ENCODE measurements around the gene ZMYND8.
"Not testable (repeated sequence)": the region's sequence is repeated elsewhere in the genome, so short reads cannot be mapped to it uniquely, and the experiment has no call there.

ZMYND8 gene

GRCh38 chr20:47284373-47284772, 72.1 kb downstream of the ZMYND8 start:
- no peak for DNase-seq

GRCh38 chr20:47283411-47283810, 73.1 kb downstream of the ZMYND8 start:
- DNase-seq, result no peak

- DNase-seq, result no peak
These were observed 73.6 kb downstream of the ZMYND8 start for GRCh38 chr20:47282864-47283263.

- DNase-seq, result no peak
These were observed 75.1 kb downstream of the ZMYND8 start for GRCh38 chr20:47281376-47281775.

- DNase-seq, result no peak
These were observed 75.8 kb downstream of the ZMYND8 start for GRCh38 chr20:47280668-47281067.

GRCh38 chr20:47280228-47280627, 76.3 kb downstream of the ZMYND8 start:
- DNase-seq, result no peak

- no peak for DNase-seq
These were observed 77.6 kb downstream of the ZMYND8 start for GRCh38 chr20:47278907-47279348.

GRCh38 chr20:47277535-47277872, 79.0 kb downstream of the ZMYND8 start:
- not testable (repeated sequence) for DNase-seq

- no peak for DNase-seq
These were observed 79.5 kb downstream of the ZMYND8 start for GRCh38 chr20:47276851-47277534.

- no peak for DNase-seq
These were observed 80.2 kb downstream of the ZMYND8 start for GRCh38 chr20:47276251-47276650.

- DNase-seq, result no peak
These were observed 81.0 kb downstream of the ZMYND8 start for GRCh38 chr20:47275548-47275947.

GRCh38 chr20:47274401-47275108, 81.9 kb downstream of the ZMYND8 start:
- no peak for DNase-seq

- no peak for DNase-seq
These were observed 82.8 kb downstream of the ZMYND8 start for GRCh38 chr20:47273591-47274235.

GRCh38 chr20:47272893-47273590, 83.5 kb downstream of the ZMYND8 start:
- DNase-seq, result peak; percentile 68

- no peak for DNase-seq
These were observed 85.4 kb downstream of the ZMYND8 start for GRCh38 chr20:47271046-47271615.

- no peak for DNase-seq
These were observed 87.0 kb downstream of the ZMYND8 start for GRCh38 chr20:47269309-47270165.

GRCh38 chr20:47267621-47268020, 88.9 kb downstream of the ZMYND8 start:
- DNase-seq, result no peak

GRCh38 chr20:47266847-47267515, 89.5 kb downstream of the ZMYND8 start:
- DNase-seq, result no peak

- no peak for DNase-seq
These were observed 90.5 kb downstream of the ZMYND8 start for GRCh38 chr20:47265984-47266383.

- no peak for DNase-seq
These were observed 91.3 kb downstream of the ZMYND8 start for GRCh38 chr20:47265214-47265613.

- not testable (repeated sequence) for DNase-seq
These were observed 92.2 kb downstream of the ZMYND8 start for GRCh38 chr20:47264137-47264769.
